Activated naive CD4-positive, alpha-beta T cell treated with anti-CD3 and anti-CD28 coated beads for 36 hours (primary cell): ENCODE measurements around the gene SEC61G. TPM values are rescaled to one million over a fixed set of nuclear protein-coding genes. Genes with fewer than 3 reads are reported as not detected.
A peak's percentile ranks its signal among the peaks of the same experiment; 100 is the strongest.

Source experiments
- CTCF ChIA-PET: fragments of 350-600 bp; sonication (Branson Sonifier 250); formaldehyde crosslinking; loops from one replicate; lab custom pipeline; 2021; ENCODE audit warnings: antibody characterized with exemption; lab: Charles Lee
- DNase-seq: peaks from one replicate; pipeline ENCODE4 v3.0.0-alpha.2; 2020
- H3K27ac Mint-ChIP-seq: one replicate; pipeline ENCODE4 v1.8.0; 2021; ENCODE audit warnings: mild to moderate bottlenecking, mixed read lengths
- H3K27me3 Mint-ChIP-seq: one replicate; pipeline ENCODE4 v1.8.0; 2021; ENCODE audit warnings: low read depth, mixed read lengths
- H3K36me3 Mint-ChIP-seq: one replicate; pipeline ENCODE4 v1.8.0; 2021; ENCODE audit warnings: low read depth, mixed read lengths
- H3K4me1 Mint-ChIP-seq: one replicate; pipeline ENCODE4 v1.8.0; 2021; ENCODE audit warnings: low read depth, mixed read lengths
- H3K4me3 Mint-ChIP-seq: one replicate; pipeline ENCODE4 v1.8.0; 2021; ENCODE audit warnings: mild to moderate bottlenecking, moderate library complexity, mixed read lengths
- H3K9me3 Mint-ChIP-seq: one replicate; pipeline ENCODE4 v1.8.0; 2021; ENCODE audit warnings: mixed read lengths
- intact Hi-C: fragments of 100-400 bp; cut with micrococcal nuclease; formaldehyde crosslinking; loops from one replicate; pipeline ENCODE4 v1.15.1; 2023
- total RNA-seq, 2 experiments: library from RNA; stranded (reverse); gene quantifications; one replicate each; pipeline ENCODE4 v1.2.3, GENCODE V29; 2021

The SEC61G gene
- total RNA-seq, 2 experiments from 2014 or later: 121 to 126 TPM

DNA sequence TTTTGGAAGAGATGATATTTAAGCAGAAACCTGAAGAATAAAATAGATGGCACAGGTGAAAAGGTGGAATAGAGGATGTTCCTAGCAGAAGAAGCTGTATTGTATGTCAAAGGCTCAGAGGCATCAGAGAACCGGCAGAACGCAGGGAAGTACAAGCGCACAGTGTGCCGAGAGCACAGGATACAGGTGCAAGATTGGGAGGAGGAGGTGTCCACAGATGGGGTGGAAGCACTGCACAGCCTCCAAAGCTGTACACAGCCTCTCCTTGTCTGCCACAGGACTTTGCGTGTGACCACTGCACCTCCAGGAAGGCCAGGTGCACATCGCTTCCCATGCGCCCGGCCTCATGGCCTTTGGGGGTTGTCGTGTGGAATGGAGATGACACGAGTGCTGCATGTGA is 23.3 kb upstream of the SEC61G start:
- no peaks in the 10 kb centered on the region for H3K9me3 Mint-ChIP-seq
- no peak overlapping the region for H3K4me3 Mint-ChIP-seq
- intact Hi-C loops: no loop called here
- no peak for DNase-seq
- H3K27me3 Mint-ChIP-seq: peaks cover 7% of the 10 kb centered on the region
- CTCF ChIA-PET: interaction anchor here (2.6 kb wide), 1 partner anchor 473 kb away, joined by 8 read pairs; no protein-coding TSS in a partner anchor
- no peaks in the 10 kb centered on the region for H3K4me1 Mint-ChIP-seq
- H3K36me3 Mint-ChIP-seq: no peaks in the 10 kb centered on the region
- H3K27ac Mint-ChIP-seq: no peak overlapping the region

DNA sequence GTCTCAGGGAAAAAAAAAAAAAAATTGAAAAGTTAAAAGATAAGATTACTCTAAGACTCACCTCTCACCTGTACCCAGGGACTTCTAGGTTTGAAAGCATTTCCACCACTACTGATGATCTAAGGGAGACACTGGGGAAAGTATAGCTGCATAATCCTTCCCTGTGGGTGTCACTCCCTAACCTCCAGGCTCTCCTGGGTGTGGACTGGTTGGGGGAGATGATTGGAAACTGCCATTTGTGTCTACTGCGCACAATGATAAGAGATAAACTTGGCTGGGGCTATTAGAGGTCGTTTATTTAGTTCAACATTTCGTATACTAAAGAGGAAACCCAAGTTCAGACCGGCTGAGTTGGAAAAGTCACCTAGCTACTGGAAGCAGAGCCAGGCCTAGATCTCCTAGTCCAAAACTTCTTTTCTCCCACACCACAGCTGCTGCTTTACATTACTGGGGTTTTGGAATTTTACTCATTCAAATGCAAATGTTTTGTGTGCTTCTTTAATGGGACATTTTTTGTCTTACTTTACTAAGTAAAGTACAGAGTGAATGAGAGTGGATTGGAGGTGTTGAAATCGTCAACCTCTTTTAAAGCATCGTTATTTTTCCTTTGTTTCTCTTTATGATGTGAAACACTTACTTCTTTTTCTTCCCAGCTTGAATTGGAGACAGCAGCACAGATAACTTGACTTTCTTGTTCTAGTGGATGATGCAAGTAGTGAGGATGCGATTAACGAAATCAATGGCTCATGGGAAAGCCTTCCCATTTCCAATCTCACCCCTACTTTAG is 22.3 kb upstream of the SEC61G start:
- no peak for DNase-seq
- Mint-ChIP-seq H3K27ac (no peak overlapping the region), H3K4me1 (no peaks in the 10 kb centered on the region), H3K4me3 (no peak overlapping the region), H3K36me3 (no peaks in the 10 kb centered on the region), H3K27me3 (peaks cover 7% of the 10 kb centered on the region), H3K9me3 (peaks cover 5% of the 10 kb centered on the region)
- intact Hi-C loops: no loop called here
- CTCF ChIA-PET: interaction anchor here (2.6 kb wide), 1 partner anchor 474 kb away, joined by 8 read pairs; no protein-coding TSS in a partner anchor

DNA sequence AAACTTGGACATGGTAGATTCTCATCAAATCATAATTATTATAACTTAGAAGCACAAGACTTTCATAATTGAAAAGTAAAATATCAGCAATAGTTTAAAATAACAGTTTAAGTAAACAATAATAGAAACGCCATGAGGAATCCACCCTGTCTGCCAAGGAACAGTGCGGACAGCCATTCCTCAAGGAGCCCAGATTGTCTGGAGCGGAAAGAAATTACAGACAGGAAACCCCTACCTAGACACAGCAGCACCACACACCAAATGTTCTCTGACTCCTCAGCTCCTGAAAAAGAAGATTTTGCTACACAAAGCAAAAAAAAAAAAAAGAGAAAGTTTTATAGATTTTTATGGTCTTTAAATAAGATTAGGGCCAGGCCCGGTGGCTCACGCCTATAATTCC is 21.5 kb upstream of the SEC61G start:
- CTCF ChIA-PET: interaction anchor here (2.6 kb wide), 1 partner anchor 475 kb away, joined by 8 read pairs; no protein-coding TSS in a partner anchor
- DNase-seq: no peak
- H3K9me3 Mint-ChIP-seq: peaks cover 14% of the 10 kb centered on the region

DNA sequence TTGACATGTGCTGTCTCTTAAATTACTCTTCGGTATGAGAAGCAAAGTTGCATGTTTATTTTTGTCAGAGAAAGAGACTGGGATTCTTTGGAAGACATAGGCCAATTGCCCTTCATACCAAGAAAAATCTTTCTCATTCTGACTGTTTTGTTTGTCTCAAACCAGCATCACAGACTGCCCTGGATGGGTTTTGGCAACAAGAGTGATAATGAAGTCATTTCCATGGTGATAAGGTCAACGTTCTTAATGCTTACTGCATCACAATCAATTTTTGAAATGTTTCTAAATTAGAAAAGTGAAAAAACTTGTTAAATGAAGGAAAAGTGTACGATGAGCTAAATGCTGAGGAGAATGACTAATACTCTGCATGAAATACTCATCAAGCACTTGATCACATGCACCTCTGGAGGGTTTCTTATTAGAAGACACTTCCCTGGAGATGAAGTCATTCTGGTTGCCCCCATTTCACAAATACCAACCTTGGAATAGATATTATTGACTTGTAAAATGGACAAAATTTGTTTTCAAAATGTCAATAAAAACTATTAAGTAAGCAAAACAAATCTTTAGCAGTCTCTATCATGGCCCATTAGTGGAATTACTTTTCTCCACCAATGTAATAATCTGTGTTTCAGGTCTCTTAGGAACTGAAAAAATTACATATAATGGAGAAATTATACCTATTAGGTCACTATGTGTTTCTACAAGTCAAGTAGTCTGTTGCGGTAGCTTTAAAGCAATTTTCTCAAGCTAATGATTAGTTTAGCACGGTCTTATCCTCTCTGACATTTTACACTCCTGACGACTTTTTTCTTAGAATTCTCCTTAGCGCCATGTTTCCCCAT is 19.9 kb upstream of the SEC61G start:
- CTCF ChIA-PET: interaction anchor here (0.9 to 3.6 kb wide), 2 partner anchors 10 to 476 kb away, joined by 3 to 18 read pairs; no protein-coding TSS in a partner anchor
- H3K27ac Mint-ChIP-seq: no peak overlapping the region
- peaks cover 14% of the 10 kb centered on the region for H3K9me3 Mint-ChIP-seq
- peaks cover 4% of the 10 kb centered on the region for H3K27me3 Mint-ChIP-seq
- no peak for DNase-seq
- H3K4me1 Mint-ChIP-seq: peaks cover 3% of the 10 kb centered on the region
- H3K36me3 Mint-ChIP-seq: no peaks in the 10 kb centered on the region
- intact Hi-C loops: no loop called here
- H3K4me3 Mint-ChIP-seq: no peak overlapping the region

More for the DNA sequence above, 21.5 kb upstream of the SEC61G start:
- Mint-ChIP-seq H3K27ac (no peak overlapping the region), H3K4me3 (no peak overlapping the region), H3K27me3 (peaks cover 4% of the 10 kb centered on the region), H3K36me3 (no peaks in the 10 kb centered on the region), H3K4me1 (no peaks in the 10 kb centered on the region)
- intact Hi-C loops: no loop called here

DNA sequence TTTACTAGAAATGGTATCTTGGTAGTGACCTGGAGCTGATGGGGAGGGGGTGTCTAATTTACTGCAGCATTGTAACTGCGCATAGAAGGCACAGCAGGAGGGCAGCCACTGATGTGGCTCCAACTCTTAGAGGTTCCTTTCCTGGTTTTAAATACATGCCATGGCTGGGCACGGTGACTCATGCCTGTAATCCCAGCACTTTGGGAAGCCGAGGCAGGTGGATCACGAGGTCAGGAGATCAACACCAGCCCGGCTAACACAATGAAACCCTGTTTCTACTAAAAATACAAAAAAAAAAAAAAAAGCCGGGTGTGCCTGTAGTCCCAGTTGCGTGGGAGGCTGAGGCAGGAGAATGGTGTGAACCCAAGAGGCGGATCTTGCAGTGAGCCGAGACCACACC is 19.2 kb upstream of the SEC61G start:
- H3K36me3 Mint-ChIP-seq: no peaks in the 10 kb centered on the region
- peaks cover 14% of the 10 kb centered on the region for H3K9me3 Mint-ChIP-seq
- H3K27me3 Mint-ChIP-seq: peaks cover 4% of the 10 kb centered on the region
- no peak overlapping the region for H3K27ac Mint-ChIP-seq
- CTCF ChIA-PET: interaction anchor here (0.9 to 3.6 kb wide), 2 partner anchors 10 to 477 kb away, joined by 3 to 18 read pairs; no protein-coding TSS in a partner anchor
- H3K4me1 Mint-ChIP-seq: peaks cover 3% of the 10 kb centered on the region
- intact Hi-C loops: no loop called here
- DNase-seq: no peak
- no peak overlapping the region for H3K4me3 Mint-ChIP-seq

DNA sequence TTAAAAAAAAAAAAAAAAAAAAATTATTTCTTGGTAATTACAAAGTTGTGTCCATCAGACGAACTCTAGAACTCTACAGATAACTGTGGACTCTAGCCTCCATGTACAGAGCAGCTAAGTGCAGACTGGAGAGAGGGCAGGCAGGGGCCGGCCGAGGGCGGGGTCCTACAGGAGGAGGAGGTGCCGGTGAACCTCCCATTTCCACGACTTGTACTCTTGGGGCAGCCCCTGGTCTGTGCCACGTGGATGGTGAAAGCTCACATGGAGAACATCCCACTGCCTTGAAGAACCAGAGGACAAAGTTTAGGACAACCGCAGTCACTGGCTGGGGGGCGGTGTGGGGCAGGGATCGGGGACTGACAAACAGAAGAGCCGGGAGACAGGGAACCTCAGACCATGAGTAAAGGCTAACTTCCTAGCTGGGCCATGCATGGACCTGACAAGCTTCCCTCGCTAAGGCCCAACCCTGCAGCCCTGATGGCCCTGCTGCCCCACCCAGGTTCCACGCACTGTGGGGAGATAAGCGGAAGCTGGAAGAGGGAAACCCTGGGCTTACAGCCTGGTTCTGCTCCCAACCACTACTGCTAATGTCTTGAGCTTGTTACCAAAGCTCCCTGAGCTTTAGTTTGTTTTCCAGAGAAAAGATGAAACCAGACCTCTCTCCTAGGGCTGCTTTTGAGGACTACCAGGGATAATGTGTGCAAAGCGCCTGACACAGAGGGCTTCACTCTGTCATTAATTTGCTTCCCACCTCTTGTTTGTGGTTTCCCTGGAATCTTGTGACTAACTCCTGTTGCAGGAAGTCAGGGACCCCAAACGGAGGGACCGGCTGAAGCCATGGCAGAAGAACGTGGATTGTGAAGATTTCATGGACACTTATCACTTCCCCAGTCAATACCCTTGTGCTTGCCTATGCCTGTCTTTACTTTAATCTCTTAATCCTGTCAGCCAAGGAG is 16.1 kb upstream of the SEC61G start:
- Mint-ChIP-seq H3K27ac (no peak overlapping the region), H3K4me1 (peaks cover 3% of the 10 kb centered on the region)
- CTCF ChIA-PET: interaction anchor here (0.6 to 3.6 kb wide), 7 partner anchors 13 to 640 kb away, joined by 3 to 59 read pairs (median 4); partner anchors contain the start of gene SEC61G

DNA sequence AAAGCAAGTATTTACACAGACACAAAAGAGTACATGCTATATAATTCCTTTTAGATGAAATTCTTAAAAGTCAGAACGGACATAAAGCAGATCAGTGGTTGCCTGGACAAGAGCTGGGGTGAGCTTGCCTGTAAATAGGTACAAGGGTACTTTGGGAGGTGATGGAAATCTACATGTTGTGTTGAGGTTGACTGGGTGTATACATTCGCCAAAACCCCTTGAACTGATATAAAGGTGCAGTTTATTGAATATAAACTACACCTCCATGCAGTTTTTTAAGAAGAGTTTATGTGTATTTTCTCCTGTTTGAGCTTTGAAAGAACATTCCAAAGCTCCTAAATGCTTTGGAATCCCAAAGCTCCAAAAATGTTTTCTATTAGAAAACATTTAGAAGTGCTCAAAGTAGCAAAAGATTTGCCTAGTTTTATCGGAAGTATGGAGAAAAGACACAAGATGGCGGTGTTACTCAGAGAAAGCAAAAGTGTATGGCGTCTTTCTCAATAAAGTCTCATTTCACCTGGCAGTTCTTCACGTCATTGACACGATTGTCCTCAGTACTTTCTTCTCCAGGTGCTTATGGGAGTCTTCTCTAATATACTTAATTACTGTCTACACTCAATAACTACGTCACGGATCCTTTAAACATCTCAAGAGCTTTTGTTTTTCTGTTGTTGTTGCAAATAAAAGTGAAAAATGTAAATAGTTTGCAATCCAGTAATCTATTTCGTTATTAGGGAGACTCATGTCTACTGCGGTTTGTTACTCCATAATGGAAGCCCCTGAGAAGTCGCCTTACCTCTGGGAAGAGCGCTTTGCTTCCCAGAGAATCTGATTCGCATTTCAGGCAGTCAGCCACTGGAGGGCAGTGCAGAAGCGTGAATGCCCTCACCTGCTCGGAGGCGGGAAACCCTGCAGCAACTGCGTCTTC is 14.7 kb upstream of the SEC61G start:
- peaks cover 17% of the 10 kb centered on the region for H3K27me3 Mint-ChIP-seq
- peaks cover 14% of the 10 kb centered on the region for H3K9me3 Mint-ChIP-seq
- no peaks in the 10 kb centered on the region for H3K36me3 Mint-ChIP-seq
- H3K4me3 Mint-ChIP-seq: peak overlapping the region; percentile 63
- CTCF ChIA-PET: interaction anchor here (0.6 to 3.6 kb wide), 23 partner anchors 9 to 1238 kb away, joined by 3 to 59 read pairs (median 3); partner anchors contain the start of gene SEC61G
- peak overlapping the region; percentile 22 for H3K27ac Mint-ChIP-seq
- intact Hi-C loops: loop anchor here (1.0 kb wide), 5 partner anchors 15 to 642 kb away; no protein-coding TSS in a partner anchor
- peak; percentile 86 for DNase-seq
- peaks cover 3% of the 10 kb centered on the region for H3K4me1 Mint-ChIP-seq

More for the DNA sequence above, 16.1 kb upstream of the SEC61G start:
- Mint-ChIP-seq H3K36me3 (no peaks in the 10 kb centered on the region), H3K27me3 (peaks cover 10% of the 10 kb centered on the region), H3K4me3 (no peak overlapping the region), H3K9me3 (peaks cover 14% of the 10 kb centered on the region)
- intact Hi-C loops: loop anchor here (1.0 kb wide), 4 partner anchors 13 to 480 kb away; no protein-coding TSS in a partner anchor
- no peak for DNase-seq

DNA sequence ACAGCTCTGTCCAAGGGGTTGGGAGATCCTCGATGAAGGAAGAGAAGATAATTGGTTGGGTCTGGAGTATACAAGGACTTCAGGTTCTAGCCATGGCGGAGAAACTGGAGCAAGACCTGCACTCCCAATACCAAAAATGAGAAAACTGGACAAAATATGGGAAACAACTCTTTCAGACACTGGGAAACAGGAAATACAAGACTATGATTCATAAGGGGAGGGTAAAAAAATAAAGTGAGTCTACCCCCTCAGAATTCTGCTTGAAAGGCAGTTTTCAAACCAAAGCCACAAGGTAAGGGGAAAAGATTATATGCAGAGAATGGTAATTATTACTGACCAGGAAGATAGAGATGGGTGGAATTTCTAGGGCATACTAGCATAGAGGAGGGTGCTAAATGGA is 10.2 kb upstream of the SEC61G start:
- intact Hi-C loops: no loop called here
- DNase-seq: no peak
- Mint-ChIP-seq H3K4me1 (peaks cover 2% of the 10 kb centered on the region), H3K9me3 (no peaks in the 10 kb centered on the region), H3K27me3 (peaks cover 23% of the 10 kb centered on the region), H3K36me3 (no peaks in the 10 kb centered on the region), H3K27ac (no peak overlapping the region), H3K4me3 (no peak overlapping the region)
- CTCF ChIA-PET: interaction anchor here (1.7 kb wide), 1 partner anchor 486 kb away, joined by 13 read pairs; no protein-coding TSS in a partner anchor

DNA sequence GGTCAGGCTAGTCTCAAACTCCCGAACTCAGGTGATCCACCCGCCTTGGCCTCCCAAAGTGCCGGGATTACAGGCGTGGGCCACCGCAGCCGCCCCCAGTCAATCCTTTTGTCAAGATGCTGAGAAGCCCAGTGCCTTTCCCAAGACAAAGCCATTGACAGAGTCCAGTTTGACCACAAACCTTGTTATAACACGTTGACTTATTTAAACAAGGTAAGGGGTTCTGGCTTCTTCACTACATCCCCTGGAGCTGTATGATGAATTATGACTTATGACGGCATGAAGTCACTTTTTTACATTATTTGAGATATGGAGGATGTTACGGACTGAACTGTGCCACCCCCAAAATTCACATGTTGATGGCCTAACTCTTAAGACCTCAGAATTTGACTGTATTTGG is 5.8 kb upstream of the SEC61G start:
- Mint-ChIP-seq H3K4me1 (no peaks in the 10 kb centered on the region), H3K27ac (no peak overlapping the region), H3K4me3 (no peak overlapping the region), H3K36me3 (no peaks in the 10 kb centered on the region), H3K27me3 (peaks cover 19% of the 10 kb centered on the region), H3K9me3 (no peaks in the 10 kb centered on the region)
- CTCF ChIA-PET: interaction anchor here (1.0 kb wide), 1 partner anchor 9 kb away, joined by 5 read pairs; no protein-coding TSS in a partner anchor
- intact Hi-C loops: no loop called here
- DNase-seq: no peak

DNA sequence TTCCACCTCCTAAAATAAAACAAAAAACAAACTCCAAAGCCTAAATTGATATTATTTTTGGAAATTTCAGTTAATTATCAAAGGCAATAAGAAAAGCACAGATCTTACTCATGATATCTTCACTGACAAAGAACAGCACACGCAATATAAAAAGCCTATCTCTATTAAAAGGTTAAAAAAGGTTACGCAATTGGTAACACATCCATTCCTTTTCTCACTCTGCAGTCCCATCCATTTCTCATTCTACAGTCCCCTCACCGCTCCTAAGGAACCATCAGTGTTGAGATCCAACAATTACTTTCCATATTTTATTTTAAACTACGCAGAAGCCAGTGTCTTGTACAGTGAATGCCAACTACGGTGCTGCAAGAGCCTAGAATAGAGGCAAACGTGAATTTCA is 1.3 kb downstream of the SEC61G start:
- Mint-ChIP-seq H3K4me1 (peaks cover 18% of the 10 kb centered on the region), H3K4me3 (peak overlapping the region; percentile 100), H3K9me3 (no peaks in the 10 kb centered on the region), H3K27me3 (no peaks in the 10 kb centered on the region), H3K27ac (no peak overlapping the region), H3K36me3 (peaks cover 18% of the 10 kb centered on the region)
- no peak for DNase-seq
- CTCF ChIA-PET: no interaction called here
- intact Hi-C loops: loop anchor here (2.0 to 10.0 kb wide), 5 partner anchors 45 to 1305 kb away; partner anchors contain the start of genes NIPSNAP2, SUMF2 and ZNF713
